GM19351 (cell line): ENCODE measurements around the gene PTGER2.

Source experiments
- ATAC-seq: cut with Tn5 transposase; IDR thresholded peaks from one replicate; pipeline ENCODE4 v1.9.1; 2021; ENCODE audit warnings: mild to moderate bottlenecking, moderate library complexity; ENCODE audit not compliant: unreplicated experiment

Gene PTGER2

DNA sequence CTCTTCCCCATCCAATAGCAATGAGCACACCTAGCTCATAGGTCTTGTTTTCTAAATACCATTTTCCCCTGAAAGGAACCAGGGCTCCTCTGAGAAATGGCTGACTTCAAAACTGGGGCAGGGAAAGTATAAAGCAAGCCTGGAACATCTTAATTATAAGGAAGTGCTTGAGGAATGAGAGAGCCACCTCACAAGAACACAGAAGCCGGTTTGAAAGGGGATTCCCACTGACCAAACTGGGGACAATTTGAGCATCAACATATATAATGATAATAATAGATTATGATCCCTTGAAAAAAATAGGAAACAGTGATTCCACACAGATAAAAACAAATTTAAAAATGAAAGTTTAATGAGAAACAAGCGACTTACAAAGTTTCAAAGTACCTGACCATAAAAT, 22.1 kb downstream of the PTGER2 start:
- no peak for ATAC-seq

DNA sequence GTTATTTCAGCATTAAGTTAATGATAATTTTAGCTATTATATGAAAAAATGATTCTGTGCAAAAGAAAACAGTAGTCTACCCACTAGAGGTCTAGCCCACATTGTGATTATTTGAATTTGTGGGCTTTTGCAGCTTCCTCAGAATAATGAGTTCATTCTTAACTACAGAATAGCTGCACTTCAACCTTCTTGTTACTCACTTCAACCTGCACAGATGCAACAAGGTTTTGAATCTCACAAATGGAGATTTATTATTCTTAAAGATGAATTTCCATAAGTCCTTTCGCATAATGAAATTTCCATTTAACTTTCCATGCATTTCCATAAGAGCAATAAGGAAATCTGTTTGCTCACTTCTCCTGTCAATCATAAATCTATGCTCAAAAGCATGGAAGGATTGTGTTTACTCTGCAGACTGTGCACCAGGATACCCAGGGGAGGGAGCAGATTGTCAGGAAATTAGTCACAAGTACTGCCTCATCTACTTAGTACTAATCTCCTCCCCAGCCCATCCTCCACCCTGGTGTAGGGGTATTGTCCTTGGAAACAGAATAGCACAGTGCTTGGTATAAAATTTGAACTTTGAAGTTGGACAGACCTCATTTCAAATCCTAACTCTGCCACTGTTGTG, 24.1 kb downstream of the PTGER2 start:
- no peak for ATAC-seq

DNA sequence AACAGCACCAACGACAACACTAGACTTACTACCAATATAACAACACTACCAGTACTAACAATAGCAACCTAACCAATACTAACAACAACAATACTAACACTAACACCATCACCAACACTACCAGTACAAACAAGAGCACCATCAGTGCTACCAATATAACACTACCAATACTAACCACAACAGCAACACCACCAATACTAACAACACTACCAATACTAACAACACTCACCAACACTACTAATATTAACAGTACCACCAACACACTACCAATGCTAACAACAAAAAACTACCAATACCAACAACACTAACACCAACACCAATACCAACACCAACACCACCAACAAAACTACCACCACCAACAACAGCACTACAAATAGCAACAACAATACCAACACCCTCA, 25.1 kb downstream of the PTGER2 start:
- ATAC-seq, result no peak

DNA sequence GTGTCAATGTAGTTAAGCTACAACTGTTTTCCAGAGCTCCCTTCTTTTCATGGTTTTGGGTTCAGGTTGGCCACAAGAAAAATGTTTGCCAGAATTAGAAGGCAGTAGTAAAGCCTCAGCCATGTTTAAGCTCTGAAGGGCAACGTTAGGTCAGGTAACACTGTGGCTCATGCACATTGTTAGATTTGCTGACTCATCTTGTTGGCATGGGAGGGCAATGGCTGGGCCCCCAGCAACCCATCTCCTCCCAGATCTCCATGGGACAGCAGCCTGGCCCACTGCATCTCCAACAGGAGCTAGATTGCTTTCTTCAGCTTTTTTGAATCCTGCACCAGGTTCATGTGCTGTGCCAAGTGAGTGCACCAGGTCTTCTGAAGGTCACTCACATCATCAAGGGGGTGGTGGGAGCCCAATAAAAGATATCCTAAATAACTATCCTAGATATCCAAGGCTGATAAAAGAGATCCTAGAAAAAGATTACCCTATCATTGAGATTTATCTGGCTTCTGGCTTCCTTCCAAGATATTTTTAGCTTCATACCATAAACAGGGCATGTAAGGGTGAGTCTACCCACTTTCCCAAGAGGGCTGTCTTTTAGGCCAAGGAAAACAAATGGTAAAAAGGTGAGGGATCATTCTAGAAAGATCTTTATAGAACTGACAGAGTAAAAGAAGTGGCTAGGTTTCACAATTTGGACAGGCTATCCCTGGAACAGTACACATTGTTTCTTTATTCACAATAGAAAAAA, 28.9 kb downstream of the PTGER2 start:
- ATAC-seq, result no peak

DNA sequence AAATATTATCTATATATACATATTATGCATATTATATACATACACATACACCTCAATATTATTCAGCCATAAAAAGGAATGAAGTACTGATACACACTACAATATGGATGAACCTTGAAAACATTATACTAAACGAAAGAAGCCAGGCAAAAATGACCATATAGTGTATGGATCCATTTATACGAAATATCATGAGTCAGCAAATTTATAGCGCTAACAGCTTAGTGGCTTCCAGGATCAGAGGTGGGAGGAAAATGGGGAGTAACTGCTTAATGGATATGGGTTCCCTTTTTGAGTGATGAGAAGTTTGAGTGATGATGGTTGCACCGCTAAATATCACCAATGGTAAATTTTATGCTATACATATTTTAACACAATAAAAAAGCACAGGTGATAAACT, 32.7 kb downstream of the PTGER2 start:
- ATAC-seq, result no peak

DNA sequence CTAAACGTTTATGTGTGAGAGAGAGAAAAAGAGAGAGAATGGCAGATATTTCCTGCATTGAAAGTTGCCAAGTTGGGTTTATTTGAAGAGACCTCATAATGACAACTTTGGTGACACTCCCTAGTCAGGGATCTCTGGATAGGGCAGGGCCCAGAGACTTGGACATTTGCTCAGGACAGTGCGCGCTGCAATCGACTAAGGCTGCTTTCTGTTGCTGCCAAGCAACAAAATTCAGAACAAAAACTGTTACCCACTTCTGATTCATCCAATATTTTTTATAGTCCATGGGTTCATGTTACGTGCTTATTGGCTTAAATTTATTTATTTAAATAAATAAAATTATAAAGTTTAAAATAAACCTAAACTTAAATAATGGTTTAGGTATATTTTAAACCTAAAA, 34.2 kb downstream of the PTGER2 start:
- ATAC-seq, result no peak

DNA sequence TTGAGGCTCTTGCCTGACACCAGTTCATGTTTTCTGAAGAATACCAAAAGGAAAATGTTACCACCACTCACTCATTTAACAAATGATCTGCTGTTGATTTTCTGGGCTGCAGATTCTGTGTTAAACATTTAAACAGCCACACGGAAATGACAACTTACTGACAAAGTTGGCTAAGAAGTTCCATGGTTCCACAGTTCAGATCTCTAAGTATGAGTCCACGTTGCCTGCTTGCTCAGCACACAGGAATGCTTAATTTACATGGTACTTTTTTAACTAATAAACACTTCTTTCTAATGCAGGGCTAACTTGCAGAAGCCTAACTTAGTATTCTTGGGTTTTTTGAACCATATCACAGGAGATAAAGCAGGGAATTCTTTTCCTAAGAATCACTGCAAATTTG, 34.7 kb downstream of the PTGER2 start:
- ATAC-seq, result no peak

DNA sequence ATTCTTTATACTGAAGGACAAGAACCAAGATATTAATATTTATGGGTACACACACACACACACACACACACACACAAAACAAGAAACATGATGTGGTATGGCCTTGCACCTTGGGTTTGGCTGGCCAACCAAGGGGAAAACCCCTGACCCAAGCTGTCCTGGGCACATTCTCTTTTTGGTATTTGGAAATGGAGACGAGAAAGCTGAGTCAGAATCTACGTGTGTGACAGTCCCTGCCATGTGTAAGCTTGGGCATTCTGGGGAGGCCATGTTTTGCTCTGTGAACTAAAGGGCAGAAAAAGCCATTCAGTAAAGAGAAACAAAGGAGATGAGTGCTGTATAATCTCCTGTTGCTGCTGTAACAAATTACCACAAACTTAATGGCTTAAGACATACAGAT, 35.6 kb downstream of the PTGER2 start:
- no peak for ATAC-seq

DNA sequence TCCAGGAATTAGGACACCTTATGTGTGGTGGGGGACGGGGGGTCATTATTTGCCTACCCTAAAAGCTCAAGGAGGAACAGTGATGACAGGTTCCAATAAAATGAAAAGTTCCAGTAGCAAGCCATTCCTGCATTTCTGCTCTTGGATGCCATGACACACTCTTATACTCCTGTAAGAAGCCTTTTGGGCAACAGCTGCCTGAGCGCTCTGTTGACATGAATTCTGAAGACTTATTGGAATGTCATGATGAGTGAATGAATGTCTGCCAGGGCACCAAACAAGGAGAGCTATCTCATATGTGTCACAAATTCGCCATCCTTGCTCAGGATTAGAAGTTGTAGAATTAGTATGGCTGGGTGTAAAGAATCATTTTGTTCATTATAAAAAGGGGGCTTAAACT, 36.3 kb downstream of the PTGER2 start:
- no peak for ATAC-seq

DNA sequence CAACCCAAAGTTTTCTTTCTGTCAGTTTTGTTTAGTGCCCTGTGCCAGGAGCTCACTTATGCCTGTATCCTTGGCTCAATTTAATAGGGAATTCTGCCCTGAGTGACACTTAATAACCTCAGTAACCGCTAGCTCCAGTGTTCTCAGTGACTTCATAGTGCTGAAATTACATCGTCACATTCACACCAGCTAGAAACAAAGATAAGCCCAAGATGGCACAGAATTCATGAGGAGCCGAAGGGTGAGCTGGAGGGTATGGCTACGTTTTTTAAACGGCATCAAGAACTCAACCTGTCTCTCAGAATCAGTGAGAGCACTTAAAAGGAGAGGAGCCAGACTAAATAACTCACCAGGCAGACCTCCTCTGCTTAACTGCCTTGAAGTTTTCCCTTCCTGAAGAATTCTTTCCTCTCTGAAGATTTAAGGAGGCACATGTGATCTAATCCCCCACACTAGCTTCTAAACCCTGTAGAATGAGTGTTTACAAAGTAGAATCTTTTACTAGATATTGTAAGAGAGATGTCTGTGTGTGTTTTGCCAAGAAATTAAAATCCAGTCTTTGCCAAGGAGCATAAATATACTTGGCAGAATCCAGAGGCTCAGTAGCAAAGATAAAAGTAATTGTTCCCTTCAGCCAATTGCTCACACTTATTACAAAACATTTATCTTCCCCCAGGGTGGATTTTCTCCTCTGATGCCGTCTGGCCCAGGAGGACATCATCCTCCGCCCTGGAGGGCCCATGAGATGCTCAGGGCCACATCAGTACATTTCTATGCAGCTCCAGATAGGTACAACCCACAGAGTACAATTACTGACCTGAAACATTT, 37.3 kb downstream of the PTGER2 start:
- no peak for ATAC-seq

DNA sequence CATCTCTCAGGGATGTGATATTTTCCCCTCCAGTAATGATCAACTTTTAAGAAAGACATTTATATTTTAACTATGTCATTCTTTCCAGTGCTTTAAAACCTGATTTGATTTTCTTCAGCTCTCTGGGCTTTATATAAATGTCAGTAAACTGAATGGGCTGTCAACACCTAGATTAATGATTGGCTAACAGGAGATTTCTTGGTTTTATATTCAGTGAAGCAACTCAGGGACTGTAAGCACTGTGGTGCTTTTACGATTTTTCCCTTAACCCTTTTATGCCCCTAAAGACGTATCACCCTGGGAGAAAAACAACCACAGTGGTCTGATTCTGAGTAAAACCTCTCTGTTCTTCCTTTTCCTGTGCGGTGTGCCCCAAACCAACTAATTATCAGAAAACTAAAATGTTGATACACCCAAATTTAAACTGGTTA, 38.0 kb downstream of the PTGER2 start:
- ATAC-seq, result no peak

DNA sequence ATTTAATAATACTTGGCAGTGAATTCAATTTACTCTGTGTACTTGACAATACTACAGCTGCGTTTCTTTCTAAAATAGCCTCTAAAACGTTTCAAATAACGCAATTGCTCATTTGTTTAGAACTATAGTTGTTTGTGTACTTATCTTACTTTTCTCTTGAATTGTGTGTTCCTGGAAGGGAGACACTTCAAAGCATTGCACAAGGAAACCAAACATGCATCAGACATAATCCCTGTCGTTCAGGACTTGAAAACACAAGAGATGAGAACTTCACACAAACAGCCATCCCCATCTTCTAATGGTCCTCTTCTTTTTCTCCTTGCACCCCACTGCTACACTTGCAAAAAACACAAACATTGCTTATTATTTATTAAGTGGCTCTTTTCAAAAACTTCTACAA, 38.5 kb downstream of the PTGER2 start:
- ATAC-seq, result no peak

DNA sequence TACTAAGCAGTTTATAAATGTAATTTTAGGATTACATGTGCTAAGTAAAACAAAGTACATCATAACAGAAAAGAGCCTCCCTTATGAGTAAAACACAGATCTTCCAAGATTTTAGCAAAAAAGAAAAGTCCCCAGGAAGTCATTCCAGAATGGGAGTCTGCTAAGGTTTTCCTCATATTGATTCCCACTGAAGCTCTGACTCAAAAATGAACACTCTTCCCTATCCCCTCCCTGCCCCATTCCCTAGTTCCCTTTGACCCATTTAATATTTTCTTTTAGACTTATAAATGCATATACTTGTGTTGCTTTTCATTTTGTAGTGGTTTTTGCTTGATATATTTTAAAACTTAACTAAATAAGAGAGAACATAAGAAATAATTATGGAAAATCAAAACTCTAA, 40.1 kb downstream of the PTGER2 start:
- ATAC-seq, result no peak

DNA sequence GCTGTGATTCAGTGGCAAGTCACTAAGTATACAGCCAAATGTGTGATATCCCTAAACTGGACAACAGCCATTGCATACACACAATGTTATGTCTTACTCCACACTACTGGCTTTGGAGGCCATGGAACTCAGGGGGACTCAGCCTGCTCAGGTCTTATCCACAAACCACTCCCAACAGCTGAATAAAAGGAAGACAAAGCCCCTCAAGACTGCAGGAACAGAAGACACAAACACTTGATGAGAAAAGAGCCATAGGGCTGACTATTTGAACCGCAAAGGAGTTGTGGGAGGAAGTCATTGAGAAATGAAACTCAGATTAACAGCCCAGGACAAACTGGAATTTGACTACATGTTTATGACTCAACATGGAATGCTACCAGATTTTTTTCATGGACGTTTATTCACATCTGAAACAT, 40.9 kb downstream of the PTGER2 start:
- ATAC-seq, result no peak

DNA sequence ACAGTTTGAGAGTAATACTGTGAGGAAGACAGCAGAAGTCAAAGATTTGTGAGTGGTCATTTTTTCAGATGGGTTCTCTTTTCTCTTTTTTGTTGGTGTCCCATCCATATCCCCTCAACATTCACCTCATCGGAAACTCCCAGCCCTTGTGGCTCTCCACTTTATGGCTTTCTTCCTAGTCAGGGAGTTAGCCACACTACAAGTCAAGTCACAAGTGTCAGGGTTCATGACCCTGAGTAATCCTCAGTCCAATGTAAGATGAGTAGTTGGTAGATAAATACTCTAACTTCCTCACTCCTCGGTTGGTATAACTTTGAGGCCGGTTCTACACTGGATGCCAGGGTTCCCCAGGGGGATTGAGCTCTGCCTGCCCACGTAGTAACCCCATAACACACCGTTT, 41.4 kb downstream of the PTGER2 start:
- no peak for ATAC-seq

DNA sequence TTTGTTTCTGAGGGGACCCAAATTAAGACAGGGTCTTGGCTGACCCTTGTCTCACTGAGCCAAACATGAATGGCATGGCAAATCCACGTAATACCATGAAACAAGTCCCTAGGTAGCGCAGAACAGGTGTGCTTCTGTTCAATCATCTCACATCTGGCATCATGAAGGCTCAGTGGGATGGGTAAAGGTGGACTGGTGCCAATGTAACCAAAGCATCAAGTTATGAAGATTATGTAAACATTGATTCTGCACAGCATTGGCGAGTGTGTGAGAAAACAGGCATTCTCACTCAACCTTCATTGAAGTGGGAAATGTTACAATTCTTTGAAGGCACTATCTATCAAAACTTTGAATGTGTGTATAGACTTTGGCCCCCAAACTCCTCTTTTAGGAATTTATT, 41.9 kb downstream of the PTGER2 start:
- no peak for ATAC-seq

DNA sequence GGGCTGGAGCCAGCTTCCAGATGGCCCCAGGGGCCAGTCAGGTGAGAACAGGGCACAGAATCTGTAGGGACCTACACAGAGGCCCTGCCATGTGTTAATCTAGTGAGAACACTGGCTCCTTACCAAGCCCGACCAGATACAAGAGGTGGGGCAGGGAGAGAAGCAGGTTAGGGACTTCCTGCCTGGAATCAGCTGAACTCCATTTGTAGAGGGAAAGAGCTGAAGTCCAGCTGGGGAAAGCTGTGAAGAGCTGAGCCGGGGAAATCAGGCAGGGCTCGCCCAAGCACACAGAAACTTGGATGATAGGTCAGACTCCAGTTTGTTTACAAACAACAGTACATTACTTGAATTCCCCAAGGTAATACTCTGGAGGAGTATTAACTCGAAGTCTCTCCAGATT, 46.7 kb downstream of the PTGER2 start:
- no peak for ATAC-seq

DNA sequence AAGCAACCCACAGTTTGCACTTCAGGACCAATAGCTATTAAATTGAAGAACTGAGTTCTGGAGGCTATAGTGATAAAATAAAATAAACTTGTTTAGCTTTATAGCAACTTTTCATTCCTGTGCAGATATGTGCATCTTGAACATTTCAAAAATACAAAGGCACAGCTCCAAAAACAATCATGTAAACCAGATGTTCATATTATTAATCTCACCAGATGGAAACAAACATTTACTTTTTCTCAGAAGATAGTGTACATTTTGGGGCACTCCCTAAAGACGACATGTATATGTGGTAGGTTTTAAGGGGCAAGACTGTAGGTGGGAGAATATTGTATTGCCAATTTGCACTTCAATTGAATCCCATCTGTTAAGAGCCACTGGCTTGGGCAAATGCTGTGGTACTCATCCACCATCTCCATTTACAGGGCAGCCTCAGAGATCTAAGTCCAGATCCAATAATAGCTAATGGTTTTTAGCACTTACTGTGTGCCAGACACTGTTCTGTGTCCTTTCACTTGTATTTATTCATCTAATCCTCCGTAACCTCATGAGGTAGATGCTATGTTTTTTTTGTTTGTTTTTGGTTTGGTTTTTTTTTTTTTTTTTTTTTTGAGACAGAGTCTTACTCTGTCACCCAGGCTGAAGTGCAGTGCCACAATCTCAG, 49.1 kb downstream of the PTGER2 start:
- no peak for ATAC-seq

DNA sequence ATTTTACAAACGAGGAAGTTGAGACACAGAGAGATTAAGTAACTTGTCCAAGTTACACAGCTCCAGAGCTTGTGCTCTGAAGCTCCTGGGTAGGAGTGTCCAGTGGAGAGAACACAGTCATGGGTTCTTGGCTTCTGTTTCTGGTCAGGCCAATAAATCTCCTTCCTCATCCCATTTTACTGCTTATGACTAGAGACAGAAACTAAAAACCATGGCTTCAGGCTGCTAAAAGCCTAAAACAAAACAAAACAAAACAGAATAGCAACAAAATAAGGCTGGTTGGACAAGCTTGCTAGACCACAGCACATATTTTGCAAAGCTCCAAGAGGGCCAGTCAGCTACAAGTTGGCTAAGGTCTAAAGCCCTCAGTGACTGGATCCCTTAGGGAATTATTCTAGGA, 49.8 kb downstream of the PTGER2 start:
- no peak for ATAC-seq

DNA sequence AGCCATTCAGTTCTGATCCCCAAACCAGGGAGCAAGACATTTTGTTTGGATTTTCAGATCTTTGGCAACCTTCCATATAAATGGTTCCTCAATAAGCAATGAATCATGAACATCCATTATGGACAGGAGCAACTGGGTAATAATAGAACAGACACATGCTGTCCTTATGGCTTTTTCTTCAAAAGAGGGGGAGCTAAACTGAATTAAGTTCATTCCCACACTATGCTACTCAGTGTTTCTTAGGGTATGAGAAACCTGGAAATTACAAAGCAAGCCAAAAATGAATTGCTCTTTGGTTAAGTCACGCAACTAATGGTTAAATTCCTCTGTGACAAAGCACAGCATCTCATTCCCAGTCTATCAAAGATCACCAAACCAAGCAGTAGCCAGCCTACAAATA, 51.0 kb downstream of the PTGER2 start:
- ATAC-seq, result no peak

DNA sequence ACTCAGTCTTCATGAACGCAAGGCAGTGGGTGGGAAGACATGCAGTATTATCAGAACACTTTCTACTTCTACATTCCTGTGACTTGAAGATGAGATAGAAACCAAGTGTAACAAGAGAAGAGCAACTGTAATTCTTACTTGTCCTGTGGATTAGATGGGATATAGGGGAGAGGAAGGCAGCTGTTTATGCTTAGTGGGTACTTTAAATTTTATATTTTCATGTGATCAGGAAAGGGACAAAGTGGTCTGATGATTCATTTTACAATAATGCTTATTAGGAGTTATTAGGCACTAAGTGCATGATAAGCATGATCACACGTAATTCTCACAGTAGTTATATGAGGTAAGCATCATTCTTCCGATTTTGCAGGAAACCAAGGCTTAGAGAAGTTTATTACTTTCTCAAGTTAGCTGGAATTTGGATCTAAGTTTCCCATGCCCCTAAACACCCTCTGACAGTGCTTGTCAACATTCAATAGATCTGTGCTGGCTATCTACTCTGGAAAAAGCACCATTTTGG, 52.7 kb downstream of the PTGER2 start:
- ATAC-seq, result no peak
